Stimulated activated CD4-positive, alpha-beta T cell treated with anti-CD3 and anti-CD28 coated beads, Interleukin-1b, Interleukin-23, amount 100 ng/mL, for 1 hour (primary cell): Measurements from ENCODE around the gene OR13G1.
"Not testable (repeated sequence)": the region's sequence is repeated elsewhere in the genome, so short reads cannot be mapped to it uniquely, and the experiment has no call there.

Experiments used
- DNase-seq, 2 donors: peaks; one replicate each; pipeline ENCODE4 v3.0.0-alpha.2; 2020; ENCODE audit warnings: low read depth in 2 of 2

The OR13G1 gene

GRCh38 chr1:247679639-247680038 lies at the start of gene OR13G1:
Gene OR13G1, minus strand, starts transcription at chr1:247679739. Its CDS starts 6,698 bp downstream, at chr1:247673041.
- DNase-seq, result no peak

- no peak for DNase-seq
Observed at GRCh38 chr1:247721222-247721621, 41.7 kb upstream of the OR13G1 start.

- no peak for DNase-seq
Observed at GRCh38 chr1:247716546-247716945, 37.0 kb upstream of the OR13G1 start, which contains the start of gene OR6F1. Gene OR6F1, minus strand, starts transcription at chr1:247716646. Its CDS starts 3,891 bp downstream, at chr1:247712755.

- DNase-seq, result no peak
Observed at GRCh38 chr1:247713753-247714152, 34.2 kb upstream of the OR13G1 start.

- DNase-seq, result not testable (repeated sequence)
Observed at GRCh38 chr1:247710681-247711080, 31.1 kb upstream of the OR13G1 start.

GRCh38 chr1:247701338-247701737 lies 21.8 kb upstream of the OR13G1 start:
- no peak for DNase-seq

- DNase-seq, result peak in 1 of 2 donors; percentile 1
Observed at GRCh38 chr1:247681288-247681897, 1.9 kb upstream of the OR13G1 start.

GRCh38 chr1:247680171-247680570 lies 632 bp upstream of the OR13G1 start:
- no peak for DNase-seq

- DNase-seq, result no peak
Observed at GRCh38 chr1:247669225-247669624, 10.3 kb downstream of the OR13G1 start.

GRCh38 chr1:247656221-247656875 lies 23.2 kb downstream of the OR13G1 start:
- DNase-seq, result no peak

GRCh38 chr1:247653040-247653439 lies 26.5 kb downstream of the OR13G1 start:
- DNase-seq, result no peak

GRCh38 chr1:247647864-247648263 lies 31.7 kb downstream of the OR13G1 start:
- DNase-seq, result no peak

- DNase-seq, result no peak
Observed at GRCh38 chr1:247646867-247647266, 32.7 kb downstream of the OR13G1 start.

GRCh38 chr1:247642742-247643141 lies 36.8 kb downstream of the OR13G1 start:
- DNase-seq, result no peak

- DNase-seq, result peak in 1 of 2 donors; percentile 16
Observed at GRCh38 chr1:247639381-247639981, 40.1 kb downstream of the OR13G1 start.

- DNase-seq, result no peak
Observed at GRCh38 chr1:247638781-247639180, 40.8 kb downstream of the OR13G1 start.

GRCh38 chr1:247638011-247638410 lies 41.5 kb downstream of the OR13G1 start:
- DNase-seq, result no peak

- no peak for DNase-seq
Observed at GRCh38 chr1:247627951-247628350, 51.6 kb downstream of the OR13G1 start.
